GM23338 (cell line): ENCODE data around the gene ATF6. TPM values are rescaled to one million over a fixed set of nuclear protein-coding genes. Genes with fewer than 3 reads are reported as not detected.

Experiments used
- ATAC-seq: fragments of 200-7000 bp; cut with Tn5 transposase; 3 replicates; pipeline ENCODE4 v1.9.1; 2020
- DNase-seq: peaks from one replicate; pipeline ENCODE4 v3.0.0-alpha.2; 2015; ENCODE audit warnings: low spot score
- H2AFZ ChIP-seq: fragments of 200-600 bp; sonication (generic); 2 replicates; pipeline ENCODE4 v1.8.0; 2016; ENCODE audit warnings: antibody characterized with exemption, mild to moderate bottlenecking, moderate library complexity
- H3F3A ChIP-seq: fragments of 200-600 bp; sonication (generic); replicated peaks from 2 replicates; pipeline ENCODE4 v1.8.0; 2017; ENCODE audit warnings: antibody characterized with exemption, mixed run types, low read depth
- H3K27ac ChIP-seq: fragments of 200-600 bp; sonication (generic); 2 replicates; pipeline ENCODE4 v1.6.1; 2016; ENCODE audit warnings: low read depth
- H3K27me3 ChIP-seq: fragments of 200-600 bp; sonication (generic); 2 replicates; pipeline ENCODE4 v1.8.0; 2016; ENCODE audit warnings: mild to moderate bottlenecking, mixed run types, moderate library complexity; ENCODE audit not compliant: insufficient read depth
- H3K36me3 ChIP-seq: fragments of 200-600 bp; sonication (generic); 2 replicates; pipeline ENCODE4 v1.8.0; 2016; ENCODE audit warnings: mild to moderate bottlenecking; ENCODE audit not compliant: insufficient read depth
- H3K4me1 ChIP-seq: fragments of 200-600 bp; sonication (generic); 2 replicates; pipeline ENCODE4 v1.8.0; 2016; ENCODE audit warnings: mild to moderate bottlenecking, moderate library complexity; ENCODE audit not compliant: insufficient read depth
- H3K4me2 ChIP-seq: fragments of 200-600 bp; sonication (generic); 2 replicates; pipeline ENCODE4 v1.7.1; 2017; ENCODE audit warnings: mixed run types
- H3K4me3 ChIP-seq: fragments of 200-600 bp; sonication (generic); 2 replicates; pipeline ENCODE4 v1.6.1; 2016; ENCODE audit warnings: mixed run types
- H3K79me2 ChIP-seq: fragments of 200-600 bp; sonication (generic); replicated peaks from 2 replicates; pipeline ENCODE4 v1.8.0; 2017; ENCODE audit warnings: mild to moderate bottlenecking; ENCODE audit not compliant: insufficient read depth
- H3K9me2 ChIP-seq: fragments of 200-600 bp; sonication (generic); 2 replicates; pipeline ENCODE4 v1.8.0; 2017; ENCODE audit not compliant: insufficient read depth
- H4K20me1 ChIP-seq: fragments of 200-600 bp; sonication (generic); replicated peaks from 2 replicates; pipeline ENCODE4 v1.8.0; 2017; ENCODE audit warnings: mild to moderate bottlenecking; ENCODE audit not compliant: insufficient read depth
- H3K27ac Mint-ChIP-seq: 2 replicates; pipeline ENCODE4 v1.8.0; 2020; ENCODE audit warnings: inconsistent platforms, mild to moderate bottlenecking, moderate library complexity, mixed read lengths
- H3K27me3 Mint-ChIP-seq: 3 replicates; pipeline ENCODE4 v1.8.0; 2022; ENCODE audit warnings: low read depth, mild to moderate bottlenecking, moderate library complexity, mixed read lengths, inconsistent platforms; ENCODE audit not compliant: insufficient read depth, poor library complexity
- H3K36me3 Mint-ChIP-seq: 3 replicates; pipeline ENCODE4 v1.8.0; 2021; ENCODE audit warnings: low read depth, mild to moderate bottlenecking, inconsistent platforms, moderate library complexity, mixed read lengths
- H3K4me1 Mint-ChIP-seq: 3 replicates; pipeline ENCODE4 v1.8.0; 2020; ENCODE audit warnings: mild to moderate bottlenecking, inconsistent platforms, mixed read lengths
- H3K4me3 Mint-ChIP-seq: 3 replicates; pipeline ENCODE4 v1.8.0; 2021; ENCODE audit warnings: moderate library complexity, mild to moderate bottlenecking, inconsistent platforms, mixed read lengths
- H3K9me3 Mint-ChIP-seq: 3 replicates; pipeline ENCODE4 v1.8.0; 2020; ENCODE audit warnings: moderate library complexity, mild to moderate bottlenecking, inconsistent platforms, mixed read lengths
- CREB1 ChIP-seq: fragments of 250-450 bp; sonication (Bioruptor Pico); IDR thresholded peaks from 2 replicates; pipeline ENCODE4 v1.5.0; 2020; ENCODE audit warnings: low read depth, mild to moderate bottlenecking, moderate library complexity
- EZH2 ChIP-seq: fragments of 200-600 bp; sonication (generic); IDR thresholded peaks from one replicate; pipeline ENCODE4 v1.8.0; 2017; ENCODE audit warnings: antibody characterized with exemption, mild to moderate bottlenecking, low read depth; ENCODE audit not compliant: unreplicated experiment
- EZH2phosphoT487 ChIP-seq: fragments of 200-600 bp; sonication (generic); IDR thresholded peaks from one replicate; pipeline ENCODE4 v1.8.1; 2018; ENCODE audit warnings: antibody characterized with exemption; ENCODE audit not compliant: unreplicated experiment
- JUNB ChIP-seq: IDR thresholded peaks from one replicate; pipeline ENCODE4 v1.6.1; 2016; ENCODE audit warnings: antibody characterized with exemption; ENCODE audit not compliant: unreplicated experiment
- NANOG ChIP-seq: IDR thresholded peaks from 2 replicates; pipeline ENCODE4 v1.6.1; 2016; ENCODE audit warnings: antibody characterized with exemption, borderline replicate concordance
- POLR2AphosphoS5 ChIP-seq: IDR thresholded peaks from 2 replicates; pipeline ENCODE4 v1.6.1; 2016; ENCODE audit warnings: antibody characterized with exemption, low read depth
- STAT1 ChIP-seq: IDR thresholded peaks from one replicate; pipeline ENCODE4 v1.6.1; 2016; ENCODE audit warnings: antibody characterized with exemption; ENCODE audit not compliant: unreplicated experiment
- ZNF114 ChIP-seq: fragments of 250-450 bp; sonication (Bioruptor Pico); IDR thresholded peaks from 2 replicates; pipeline ENCODE4 v1.5.0; 2020; ENCODE audit warnings: mild to moderate bottlenecking, moderate library complexity
- ZNF331 ChIP-seq: fragments of 250-450 bp; sonication (Bioruptor Pico); IDR thresholded peaks from 2 replicates; pipeline ENCODE4 v1.5.0; 2020; ENCODE audit warnings: low read depth, mild to moderate bottlenecking, moderate library complexity
- polyA plus RNA-seq: library from polyadenylated mRNA; unstranded; fragments of >200 nt; fragmentation: Nextera tagmentation; extraction: Ambion mirVana; gene quantifications from 2 replicates; pipeline ENCODE4 v1.2.1, GENCODE V29; 2016
- total RNA-seq: library from RNA; depleted of rRNA; stranded (reverse); fragments of >200 nt; shearing (Covaris generic); gene quantifications from 2 replicates; pipeline ENCODE4 v1.2.3, GENCODE V29; 2014
- TF ChIP-seq, protein P1 (sequence below): IDR thresholded peaks from one replicate; pipeline ENCODE4 v1.6.1; 2018; ENCODE audit warnings: antibody characterized with exemption; ENCODE audit not compliant: unreplicated experiment
- TF ChIP-seq, protein P2 (sequence below), 2 experiments: fragments of 200-600 bp in 1 of 2; sonication (generic) in 1 of 2; conservative IDR thresholded peaks; 2 replicates each; pipeline versions ENCODE4 v1.5.1 to v1.6.1; 2016 to 2017; ENCODE audit warnings: antibody characterized with exemption in 2 of 2, low read depth in 2 of 2, mild to moderate bottlenecking in 2 of 2, moderate library complexity in 1 of 2
- TF ChIP-seq, protein P3 (sequence below): IDR thresholded peaks from 2 replicates; pipeline ENCODE4 v1.6.1; 2016; ENCODE audit warnings: antibody characterized with exemption
- TF ChIP-seq, protein P4 (sequence below): fragments of 250-450 bp; sonication (Bioruptor Pico); IDR thresholded peaks from 2 replicates; pipeline ENCODE4 v1.5.0; 2020; ENCODE audit warnings: mild to moderate bottlenecking, moderate library complexity

ATF6 gene
- total and polyA plus RNA-seq, 2 experiments from 2014 or later, result 5.0 to 13.5 TPM

DNA sequence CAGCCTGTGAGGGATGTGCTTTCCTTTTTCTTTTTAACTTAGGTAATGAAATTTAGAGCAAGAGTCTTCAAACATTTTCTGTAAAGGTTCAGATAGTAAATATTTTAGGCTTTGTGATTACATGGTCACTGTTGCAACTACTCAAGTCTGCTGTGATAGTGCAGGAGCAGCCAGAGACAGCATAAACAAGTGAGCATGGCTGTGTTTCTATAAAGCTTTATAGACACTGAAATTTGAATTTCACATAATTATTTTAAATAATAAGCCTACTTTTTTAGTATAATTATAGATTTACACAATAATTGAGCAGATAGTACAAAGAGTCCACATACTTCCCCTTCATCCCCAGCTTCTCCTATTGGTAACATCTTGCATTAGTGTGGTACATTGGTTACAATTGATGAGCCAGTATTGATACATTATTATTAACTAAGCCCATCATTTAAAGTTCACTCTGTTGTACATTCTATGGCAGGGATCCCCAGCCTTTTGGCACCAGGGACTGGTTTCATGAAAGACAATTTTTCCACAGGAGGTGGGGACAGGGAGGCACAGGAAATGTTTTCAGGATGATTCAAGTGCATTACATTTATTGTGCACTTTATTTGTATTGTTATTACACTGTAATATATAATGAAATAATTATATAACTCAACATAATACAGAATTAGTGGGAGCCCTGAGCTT is 3.0 kb downstream of the ATF6 start:
- Histone ChIP-seq H3K36me3 (no peaks in the 10 kb centered on the region), H2AFZ (no peak overlapping the region), H3K27ac (no peak overlapping the region), H3K27me3 (no peaks in the 10 kb centered on the region), H3K79me2 (peaks cover 15% of the 10 kb centered on the region), H3K4me1 (0 out of 2 replicates have a peak, but pooled peaks cover 4% of the 10 kb centered on the region), H4K20me1 (no peaks in the 10 kb centered on the region), H3K4me3 (no peak overlapping the region), H3K9me2 (no peaks in the 10 kb centered on the region), H3K4me2 (no peak overlapping the region), H3F3A (0 out of 2 replicates have a peak, but pooled peaks cover 3% of the 10 kb centered on the region)
- DNase-seq, result no peak
- no peak overlapping the region for H3K27ac Mint-ChIP-seq
- no peaks in the 10 kb centered on the region for H3K9me3 Mint-ChIP-seq
- no peak for TF ChIP-seq CREB1 (CRISPR knock-in tag)
- TF ChIP-seq, protein P1, sequence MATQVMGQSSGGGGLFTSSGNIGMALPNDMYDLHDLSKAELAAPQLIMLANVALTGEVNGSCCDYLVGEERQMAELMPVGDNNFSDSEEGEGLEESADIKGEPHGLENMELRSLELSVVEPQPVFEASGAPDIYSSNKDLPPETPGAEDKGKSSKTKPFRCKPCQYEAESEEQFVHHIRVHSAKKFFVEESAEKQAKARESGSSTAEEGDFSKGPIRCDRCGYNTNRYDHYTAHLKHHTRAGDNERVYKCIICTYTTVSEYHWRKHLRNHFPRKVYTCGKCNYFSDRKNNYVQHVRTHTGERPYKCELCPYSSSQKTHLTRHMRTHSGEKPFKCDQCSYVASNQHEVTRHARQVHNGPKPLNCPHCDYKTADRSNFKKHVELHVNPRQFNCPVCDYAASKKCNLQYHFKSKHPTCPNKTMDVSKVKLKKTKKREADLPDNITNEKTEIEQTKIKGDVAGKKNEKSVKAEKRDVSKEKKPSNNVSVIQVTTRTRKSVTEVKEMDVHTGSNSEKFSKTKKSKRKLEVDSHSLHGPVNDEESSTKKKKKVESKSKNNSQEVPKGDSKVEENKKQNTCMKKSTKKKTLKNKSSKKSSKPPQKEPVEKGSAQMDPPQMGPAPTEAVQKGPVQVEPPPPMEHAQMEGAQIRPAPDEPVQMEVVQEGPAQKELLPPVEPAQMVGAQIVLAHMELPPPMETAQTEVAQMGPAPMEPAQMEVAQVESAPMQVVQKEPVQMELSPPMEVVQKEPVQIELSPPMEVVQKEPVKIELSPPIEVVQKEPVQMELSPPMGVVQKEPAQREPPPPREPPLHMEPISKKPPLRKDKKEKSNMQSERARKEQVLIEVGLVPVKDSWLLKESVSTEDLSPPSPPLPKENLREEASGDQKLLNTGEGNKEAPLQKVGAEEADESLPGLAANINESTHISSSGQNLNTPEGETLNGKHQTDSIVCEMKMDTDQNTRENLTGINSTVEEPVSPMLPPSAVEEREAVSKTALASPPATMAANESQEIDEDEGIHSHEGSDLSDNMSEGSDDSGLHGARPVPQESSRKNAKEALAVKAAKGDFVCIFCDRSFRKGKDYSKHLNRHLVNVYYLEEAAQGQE, result no peak
- TF ChIP-seq, protein P2, sequence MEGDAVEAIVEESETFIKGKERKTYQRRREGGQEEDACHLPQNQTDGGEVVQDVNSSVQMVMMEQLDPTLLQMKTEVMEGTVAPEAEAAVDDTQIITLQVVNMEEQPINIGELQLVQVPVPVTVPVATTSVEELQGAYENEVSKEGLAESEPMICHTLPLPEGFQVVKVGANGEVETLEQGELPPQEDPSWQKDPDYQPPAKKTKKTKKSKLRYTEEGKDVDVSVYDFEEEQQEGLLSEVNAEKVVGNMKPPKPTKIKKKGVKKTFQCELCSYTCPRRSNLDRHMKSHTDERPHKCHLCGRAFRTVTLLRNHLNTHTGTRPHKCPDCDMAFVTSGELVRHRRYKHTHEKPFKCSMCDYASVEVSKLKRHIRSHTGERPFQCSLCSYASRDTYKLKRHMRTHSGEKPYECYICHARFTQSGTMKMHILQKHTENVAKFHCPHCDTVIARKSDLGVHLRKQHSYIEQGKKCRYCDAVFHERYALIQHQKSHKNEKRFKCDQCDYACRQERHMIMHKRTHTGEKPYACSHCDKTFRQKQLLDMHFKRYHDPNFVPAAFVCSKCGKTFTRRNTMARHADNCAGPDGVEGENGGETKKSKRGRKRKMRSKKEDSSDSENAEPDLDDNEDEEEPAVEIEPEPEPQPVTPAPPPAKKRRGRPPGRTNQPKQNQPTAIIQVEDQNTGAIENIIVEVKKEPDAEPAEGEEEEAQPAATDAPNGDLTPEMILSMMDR (conservative IDR thresholded peaks at IDR 0.05; ENCODE audit: low read depth in 2 of 2), result no peak
- no peak for TF ChIP-seq POLR2AphosphoS5
- TF ChIP-seq, protein P3, sequence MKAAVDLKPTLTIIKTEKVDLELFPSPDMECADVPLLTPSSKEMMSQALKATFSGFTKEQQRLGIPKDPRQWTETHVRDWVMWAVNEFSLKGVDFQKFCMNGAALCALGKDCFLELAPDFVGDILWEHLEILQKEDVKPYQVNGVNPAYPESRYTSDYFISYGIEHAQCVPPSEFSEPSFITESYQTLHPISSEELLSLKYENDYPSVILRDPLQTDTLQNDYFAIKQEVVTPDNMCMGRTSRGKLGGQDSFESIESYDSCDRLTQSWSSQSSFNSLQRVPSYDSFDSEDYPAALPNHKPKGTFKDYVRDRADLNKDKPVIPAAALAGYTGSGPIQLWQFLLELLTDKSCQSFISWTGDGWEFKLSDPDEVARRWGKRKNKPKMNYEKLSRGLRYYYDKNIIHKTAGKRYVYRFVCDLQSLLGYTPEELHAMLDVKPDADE, result no peak
- TF ChIP-seq, protein P4, sequence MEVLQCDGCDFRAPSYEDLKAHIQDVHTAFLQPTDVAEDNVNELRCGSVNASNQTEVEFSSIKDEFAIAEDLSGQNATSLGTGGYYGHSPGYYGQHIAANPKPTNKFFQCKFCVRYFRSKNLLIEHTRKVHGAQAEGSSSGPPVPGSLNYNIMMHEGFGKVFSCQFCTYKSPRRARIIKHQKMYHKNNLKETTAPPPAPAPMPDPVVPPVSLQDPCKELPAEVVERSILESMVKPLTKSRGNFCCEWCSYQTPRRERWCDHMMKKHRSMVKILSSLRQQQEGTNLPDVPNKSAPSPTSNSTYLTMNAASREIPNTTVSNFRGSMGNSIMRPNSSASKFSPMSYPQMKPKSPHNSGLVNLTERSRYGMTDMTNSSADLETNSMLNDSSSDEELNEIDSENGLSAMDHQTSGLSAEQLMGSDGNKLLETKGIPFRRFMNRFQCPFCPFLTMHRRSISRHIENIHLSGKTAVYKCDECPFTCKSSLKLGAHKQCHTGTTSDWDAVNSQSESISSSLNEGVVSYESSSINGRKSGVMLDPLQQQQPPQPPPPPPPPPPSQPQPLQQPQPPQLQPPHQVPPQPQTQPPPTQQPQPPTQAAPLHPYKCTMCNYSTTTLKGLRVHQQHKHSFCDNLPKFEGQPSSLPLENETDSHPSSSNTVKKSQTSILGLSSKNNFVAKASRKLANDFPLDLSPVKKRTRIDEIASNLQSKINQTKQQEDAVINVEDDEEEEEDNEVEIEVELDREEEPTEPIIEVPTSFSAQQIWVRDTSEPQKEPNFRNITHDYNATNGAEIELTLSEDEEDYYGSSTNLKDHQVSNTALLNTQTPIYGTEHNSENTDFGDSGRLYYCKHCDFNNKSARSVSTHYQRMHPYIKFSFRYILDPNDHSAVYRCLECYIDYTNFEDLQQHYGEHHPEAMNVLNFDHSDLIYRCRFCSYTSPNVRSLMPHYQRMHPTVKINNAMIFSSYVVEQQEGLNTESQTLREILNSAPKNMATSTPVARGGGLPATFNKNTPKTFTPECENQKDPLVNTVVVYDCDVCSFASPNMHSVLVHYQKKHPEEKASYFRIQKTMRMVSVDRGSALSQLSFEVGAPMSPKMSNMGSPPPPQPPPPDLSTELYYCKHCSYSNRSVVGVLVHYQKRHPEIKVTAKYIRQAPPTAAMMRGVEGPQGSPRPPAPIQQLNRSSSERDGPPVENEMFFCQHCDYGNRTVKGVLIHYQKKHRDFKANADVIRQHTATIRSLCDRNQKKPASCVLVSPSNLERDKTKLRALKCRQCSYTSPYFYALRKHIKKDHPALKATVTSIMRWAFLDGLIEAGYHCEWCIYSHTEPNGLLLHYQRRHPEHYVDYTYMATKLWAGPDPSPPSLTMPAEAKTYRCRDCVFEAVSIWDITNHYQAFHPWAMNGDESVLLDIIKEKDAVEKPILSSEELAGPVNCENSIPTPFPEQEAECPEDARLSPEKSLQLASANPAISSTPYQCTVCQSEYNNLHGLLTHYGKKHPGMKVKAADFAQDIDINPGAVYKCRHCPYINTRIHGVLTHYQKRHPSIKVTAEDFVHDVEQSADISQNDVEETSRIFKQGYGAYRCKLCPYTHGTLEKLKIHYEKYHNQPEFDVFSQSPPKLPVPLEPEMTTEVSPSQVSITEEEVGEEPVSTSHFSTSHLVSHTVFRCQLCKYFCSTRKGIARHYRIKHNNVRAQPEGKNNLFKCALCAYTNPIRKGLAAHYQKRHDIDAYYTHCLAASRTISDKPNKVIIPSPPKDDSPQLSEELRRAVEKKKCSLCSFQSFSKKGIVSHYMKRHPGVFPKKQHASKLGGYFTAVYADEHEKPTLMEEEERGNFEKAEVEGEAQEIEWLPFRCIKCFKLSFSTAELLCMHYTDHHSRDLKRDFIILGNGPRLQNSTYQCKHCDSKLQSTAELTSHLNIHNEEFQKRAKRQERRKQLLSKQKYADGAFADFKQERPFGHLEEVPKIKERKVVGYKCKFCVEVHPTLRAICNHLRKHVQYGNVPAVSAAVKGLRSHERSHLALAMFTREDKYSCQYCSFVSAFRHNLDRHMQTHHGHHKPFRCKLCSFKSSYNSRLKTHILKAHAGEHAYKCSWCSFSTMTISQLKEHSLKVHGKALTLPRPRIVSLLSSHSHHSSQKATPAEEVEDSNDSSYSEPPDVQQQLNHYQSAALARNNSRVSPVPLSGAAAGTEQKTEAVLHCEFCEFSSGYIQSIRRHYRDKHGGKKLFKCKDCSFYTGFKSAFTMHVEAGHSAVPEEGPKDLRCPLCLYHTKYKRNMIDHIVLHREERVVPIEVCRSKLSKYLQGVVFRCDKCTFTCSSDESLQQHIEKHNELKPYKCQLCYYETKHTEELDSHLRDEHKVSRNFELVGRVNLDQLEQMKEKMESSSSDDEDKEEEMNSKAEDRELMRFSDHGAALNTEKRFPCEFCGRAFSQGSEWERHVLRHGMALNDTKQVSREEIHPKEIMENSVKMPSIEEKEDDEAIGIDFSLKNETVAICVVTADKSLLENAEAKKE, result no peak
- no peak for TF ChIP-seq EZH2
- no peak for TF ChIP-seq STAT1
- no peak for TF ChIP-seq ZNF114 (CRISPR knock-in tag)
- TF ChIP-seq EZH2phosphoT487, result no peak
- no peak for TF ChIP-seq ZNF331 (CRISPR knock-in tag)
- no peak for TF ChIP-seq JUNB
- TF ChIP-seq NANOG, result no peak
- no peak for ATAC-seq
- H3K36me3 Mint-ChIP-seq, result no peaks in the 10 kb centered on the region
- peaks cover 9% of the 10 kb centered on the region for H3K27me3 Mint-ChIP-seq
- H3K4me3 Mint-ChIP-seq, result no peak overlapping the region
- peaks cover 5% of the 10 kb centered on the region; the same call in 1 of the 3 replicates for H3K4me1 Mint-ChIP-seq
